B cell (primary cell): Measurements from ENCODE around the gene RMI2. TPM values are rescaled to one million over a fixed set of nuclear protein-coding genes. Genes with fewer than 3 reads are reported as not detected.

Experiments
- ATAC-seq: fragments of 200-7000 bp; cut with Tn5 transposase; one replicate; pipeline ENCODE4 v1.10.0; 2021; ENCODE audit warnings: low read depth, mild to moderate bottlenecking, moderate number of reproducible peaks, moderate library complexity
- CTCF ChIA-PET: fragments of 350-600 bp; sonication (Branson Sonifier 250); formaldehyde crosslinking; loops from one replicate; lab custom pipeline; 2021; ENCODE audit warnings: antibody characterized with exemption, inconsistent platforms; lab: Charles Lee
- POLR2A ChIA-PET: fragments of 350-600 bp; sonication (Branson Sonifier 250); formaldehyde crosslinking; loops from one replicate; lab custom pipeline; 2021; ENCODE audit warnings: antibody characterized with exemption; lab: Charles Lee
- DNase-seq: peaks from one replicate; pipeline ENCODE4 v3.0.0; 2013
- H2AFZ ChIP-seq: 2 replicates; pipeline ENCODE4 v1.6.1; 2012; ENCODE audit warnings: mild to moderate bottlenecking, low read depth, low read length; ENCODE audit not compliant: insufficient read depth, poor library complexity, severe bottlenecking
- H3K27ac ChIP-seq, 2 donors: 1 replicate in 1 of 2; 2 replicates in 1 of 2; pipeline ENCODE4 v1.5.1; 2012 to 2013; ENCODE audit warnings: low read length in 2 of 2, mild to moderate bottlenecking in 2 of 2, moderate library complexity in 1 of 2
- H3K27me3 ChIP-seq, 4 experiments: fragments of 200-600 bp in 1 of 4; sonication (generic) in 1 of 4; replicated peaks in 1 of 4; 1 replicate in 2 of 4; 2 replicates in 2 of 4; pipeline versions ENCODE4 v1.6.1 to v1.7.0; 2013 to 2016; ENCODE audit warnings: low read length in 3 of 4, mild to moderate bottlenecking in 2 of 4, mixed read lengths in 1 of 4, moderate library complexity in 1 of 4; ENCODE audit not compliant: insufficient read depth in 4 of 4, control insufficient read depth in 3 of 4; ENCODE audit errors: control extremely low read depth in 1 of 4
- H3K36me3 ChIP-seq, 2 experiments: replicated peaks in 1 of 2; 1 replicate in 1 of 2; 2 replicates in 1 of 2; pipeline versions ENCODE4 v1.6.1 to v1.7.1; 2013; ENCODE audit warnings: low read length in 1 of 2; ENCODE audit not compliant: insufficient read depth in 2 of 2, control insufficient read depth in 1 of 2; ENCODE audit errors: control extremely low read depth in 1 of 2, extremely low read depth in 1 of 2
- H3K4me1 ChIP-seq, 2 donors: fragments of 200-600 bp in 1 of 2; sonication (generic) in 1 of 2; 1 replicate in 1 of 2; 2 replicates in 1 of 2; pipeline versions ENCODE4 v1.5.1 to v1.6.1; 2013 to 2017; ENCODE audit warnings: low read length in 2 of 2; ENCODE audit not compliant: control insufficient read depth in 2 of 2, insufficient read depth in 2 of 2
- H3K4me2 ChIP-seq: replicated peaks from 2 replicates; pipeline ENCODE3; 2012; ENCODE audit warnings: mild to moderate bottlenecking, low read depth, low read length; ENCODE audit not compliant: poor library complexity, severe bottlenecking
- H3K4me3 ChIP-seq, 5 experiments: fragments of 200-600 bp in 1 of 5; sonication (generic) in 1 of 5; 1 replicate in 3 of 5; 2 replicates in 2 of 5; pipeline versions ENCODE4 v1.5.1 to v1.7.0; 2011 to 2016; ENCODE audit warnings: low read length in 4 of 5, mild to moderate bottlenecking in 4 of 5, low read depth in 2 of 5, control low read depth in 1 of 5, moderate library complexity in 1 of 5; ENCODE audit not compliant: insufficient read depth in 1 of 5; ENCODE audit errors: control extremely low read depth in 1 of 5, extremely low read depth in 1 of 5
- H3K79me2 ChIP-seq: fragments of 200-600 bp; sonication (generic); one replicate; pipeline ENCODE4 v1.6.0; 2016; ENCODE audit warnings: low read length; ENCODE audit not compliant: control insufficient read depth, insufficient read depth
- H3K9ac ChIP-seq: fragments of 200-600 bp; sonication (generic); 2 replicates; pipeline ENCODE4 v1.6.1; 2017; ENCODE audit warnings: mild to moderate bottlenecking, low read length, moderate library complexity
- H3K9me3 ChIP-seq, 3 donors: one replicate each; pipeline versions ENCODE4 v1.6.1 to v1.7.1; 2013; ENCODE audit warnings: low read length in 2 of 3; ENCODE audit not compliant: control insufficient read depth in 2 of 3, insufficient read depth in 1 of 3; ENCODE audit errors: control extremely low read depth in 1 of 3
- H4K20me1 ChIP-seq: 2 replicates; pipeline ENCODE4 v1.6.0; 2012; ENCODE audit warnings: mild to moderate bottlenecking, low read length; ENCODE audit not compliant: insufficient read depth, control insufficient read depth, poor library complexity, severe bottlenecking
- H3K27ac Mint-ChIP-seq: one replicate; pipeline ENCODE4 v1.8.0; 2021; ENCODE audit warnings: mixed read lengths
- H3K27me3 Mint-ChIP-seq: one replicate; pipeline ENCODE4 v1.8.0; 2021; ENCODE audit warnings: mixed read lengths
- H3K4me1 Mint-ChIP-seq: one replicate; pipeline ENCODE4 v1.8.0; 2021; ENCODE audit warnings: mixed read lengths
- H3K4me3 Mint-ChIP-seq: one replicate; pipeline ENCODE4 v1.8.0; 2021; ENCODE audit warnings: mixed read lengths
- H3K9me3 Mint-ChIP-seq: one replicate; pipeline ENCODE4 v1.8.0; 2022; ENCODE audit warnings: mixed read lengths; ENCODE audit not compliant: insufficient read depth
- EZH2 ChIP-seq: IDR thresholded peaks from 2 replicates; pipeline ENCODE4 v1.6.1; 2012; ENCODE audit warnings: borderline replicate concordance, low read depth, mild to moderate bottlenecking, moderate library complexity, low read length; ENCODE audit not compliant: insufficient read depth, poor library complexity, severe bottlenecking
- WGBS: methylation state at CpG from one replicate; pipeline ENCODE4 v1.1.5; 2013; ENCODE audit warnings: missing lambda C conversion rate; ENCODE audit not compliant: insufficient coverage; 5-methylcytosine and 5-hydroxymethylcytosine counted together
- intact Hi-C: fragments of 100-400 bp; cut with micrococcal nuclease; formaldehyde crosslinking; loops from one replicate; pipeline ENCODE4 v1.10.0; 2022
- polyA plus RNA-seq: library from polyadenylated mRNA; depleted of rRNA; stranded (reverse); fragments of >200 nt; gene quantifications from 2 replicates; pipeline ENCODE4 v1.2.3, GENCODE V29; 2012
- total RNA-seq, 2 donors: library from RNA; stranded (reverse); fragments of 120-200 nt in 1 of 2; gene quantifications; 1 replicate in 1 of 2; 2 replicates in 1 of 2; pipeline versions ENCODE4 v1.2.3 to v1.2.4, GENCODE V29; 2013 to 2022
- TF ChIP-seq, protein P1 (sequence below): fragments of 200-600 bp; IDR thresholded peaks from one replicate; pipeline ENCODE4 v1.8.0; 2022; ENCODE audit warnings: antibody characterized with exemption, mild to moderate bottlenecking

Gene RMI2
- total and polyA plus RNA-seq, 2 donors (not counting 1 experiment from before 2014, with no cell fraction given), result 2.3 to 27.0 TPM

DNA sequence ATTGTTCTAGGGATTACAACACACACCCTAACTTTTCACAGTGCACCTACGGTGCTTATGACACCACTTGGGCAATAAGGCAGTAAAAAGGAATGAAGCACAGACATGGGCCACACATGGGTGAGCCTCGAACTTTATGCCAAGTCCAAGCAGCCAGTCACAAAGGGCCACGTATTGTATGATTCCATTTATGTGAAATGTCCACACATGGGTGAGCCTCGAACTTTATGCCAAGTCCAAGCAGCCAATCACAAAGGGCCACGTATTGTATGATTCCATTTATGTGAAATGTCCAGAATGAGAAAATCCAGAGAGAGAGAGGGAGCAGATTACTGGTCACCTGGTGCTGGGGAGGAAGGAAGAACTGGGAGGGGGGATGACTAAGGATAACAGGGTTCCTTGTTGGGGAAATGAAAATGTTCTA, 22.2 kb downstream of the RMI2 start:
- Histone ChIP-seq H3K9ac (no peak overlapping the region), H3K36me3 (no peaks in the 10 kb centered on the region), H3K9me3 (no peaks in the 10 kb centered on the region), H3K79me2 (no peaks in the 10 kb centered on the region), H3K4me2 (no peak overlapping the region), H2AFZ (no peak overlapping the region), H3K4me3 (no peak overlapping the region), H3K27me3 (no peaks in the 10 kb centered on the region), H4K20me1 (peaks cover 5% of the 10 kb centered on the region), H3K27ac (no peak overlapping the region), H3K4me1 (peaks cover 34 to 37% of the 10 kb centered on the region in 2 donors)
- no peak overlapping the region for H3K27ac Mint-ChIP-seq
- 96% methylated on average over 4 of the region's 5 CpGs for WGBS
- ATAC-seq (no peak), DNase-seq (no peak)
- peaks cover 54% of the 10 kb centered on the region for H3K4me1 Mint-ChIP-seq
- POLR2A ChIA-PET, result interaction anchor here (0.6 to 0.7 kb wide), 2 partner anchors 109 to 265 kb away, joined by 5 to 15 read pairs; no protein-coding TSS in a partner anchor
- intact Hi-C loops, result no loop called here
- H3K9me3 Mint-ChIP-seq, result no peaks in the 10 kb centered on the region
- H3K4me3 Mint-ChIP-seq, result no peak overlapping the region
- CTCF ChIA-PET, result interaction anchor here (0.5 to 2.1 kb wide), 3 partner anchors 11 to 70 kb away, joined by 3 to 7 read pairs (median 4); no protein-coding TSS in a partner anchor
- TF ChIP-seq EZH2, result no peak
- TF ChIP-seq, protein P1, sequence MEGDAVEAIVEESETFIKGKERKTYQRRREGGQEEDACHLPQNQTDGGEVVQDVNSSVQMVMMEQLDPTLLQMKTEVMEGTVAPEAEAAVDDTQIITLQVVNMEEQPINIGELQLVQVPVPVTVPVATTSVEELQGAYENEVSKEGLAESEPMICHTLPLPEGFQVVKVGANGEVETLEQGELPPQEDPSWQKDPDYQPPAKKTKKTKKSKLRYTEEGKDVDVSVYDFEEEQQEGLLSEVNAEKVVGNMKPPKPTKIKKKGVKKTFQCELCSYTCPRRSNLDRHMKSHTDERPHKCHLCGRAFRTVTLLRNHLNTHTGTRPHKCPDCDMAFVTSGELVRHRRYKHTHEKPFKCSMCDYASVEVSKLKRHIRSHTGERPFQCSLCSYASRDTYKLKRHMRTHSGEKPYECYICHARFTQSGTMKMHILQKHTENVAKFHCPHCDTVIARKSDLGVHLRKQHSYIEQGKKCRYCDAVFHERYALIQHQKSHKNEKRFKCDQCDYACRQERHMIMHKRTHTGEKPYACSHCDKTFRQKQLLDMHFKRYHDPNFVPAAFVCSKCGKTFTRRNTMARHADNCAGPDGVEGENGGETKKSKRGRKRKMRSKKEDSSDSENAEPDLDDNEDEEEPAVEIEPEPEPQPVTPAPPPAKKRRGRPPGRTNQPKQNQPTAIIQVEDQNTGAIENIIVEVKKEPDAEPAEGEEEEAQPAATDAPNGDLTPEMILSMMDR, result no peak
- peaks cover 4% of the 10 kb centered on the region for H3K27me3 Mint-ChIP-seq
